GM19351 (cell line): ENCODE measurements around the gene ADIPOR2.
"Not testable (repeated sequence)": the region's sequence is repeated elsewhere in the genome, so short reads cannot be mapped to it uniquely, and the experiment has no call there.

ENCODE experiments used
- ATAC-seq: cut with Tn5 transposase; IDR thresholded peaks from one replicate; pipeline ENCODE4 v1.9.1; 2021; ENCODE audit warnings: mild to moderate bottlenecking, moderate library complexity; ENCODE audit not compliant: unreplicated experiment

ADIPOR2 gene

GRCh38 chr12:1810201-1810930 lies 119.5 kb downstream of the ADIPOR2 start:
- ATAC-seq = no peak

GRCh38 chr12:1810931-1811280 lies 120.0 kb downstream of the ADIPOR2 start:
- ATAC-seq = no peak

GRCh38 chr12:1811281-1811947 lies 120.5 kb downstream of the ADIPOR2 start:
- ATAC-seq = no peak

- no peak for ATAC-seq
Measured at GRCh38 chr12:1811948-1812291, 121.0 kb downstream of the ADIPOR2 start.

- ATAC-seq = no peak
Measured at GRCh38 chr12:1812650-1813302, 121.9 kb downstream of the ADIPOR2 start.

GRCh38 chr12:1814266-1814665 lies 123.4 kb downstream of the ADIPOR2 start:
- ATAC-seq = no peak

- ATAC-seq = no peak
Measured at GRCh38 chr12:1815108-1815507, 124.2 kb downstream of the ADIPOR2 start.

- no peak for ATAC-seq
Measured at GRCh38 chr12:1815814-1816729, 125.2 kb downstream of the ADIPOR2 start.

GRCh38 chr12:1816730-1817348 lies 126.0 kb downstream of the ADIPOR2 start:
- ATAC-seq = no peak

GRCh38 chr12:1817928-1818327 lies 127.1 kb downstream of the ADIPOR2 start:
- not testable (repeated sequence) for ATAC-seq

GRCh38 chr12:1819050-1819449 lies 128.2 kb downstream of the ADIPOR2 start:
- no peak for ATAC-seq

- no peak for ATAC-seq
Measured at GRCh38 chr12:1819571-1819970, 128.7 kb downstream of the ADIPOR2 start.

- ATAC-seq = no peak
Measured at GRCh38 chr12:1820191-1820895, 129.5 kb downstream of the ADIPOR2 start, which contains the start of gene LRTM2. Gene LRTM2 (plus strand): TSS chr12:1820565. CDS start chr12:1828149, 7,584 bp downstream.

GRCh38 chr12:1820896-1821291 lies 130.0 kb downstream of the ADIPOR2 start:
- no peak for ATAC-seq

GRCh38 chr12:1821805-1822204 lies 130.9 kb downstream of the ADIPOR2 start:
- no peak for ATAC-seq

- no peak for ATAC-seq
Measured at GRCh38 chr12:1822699-1823098, 131.8 kb downstream of the ADIPOR2 start.

- ATAC-seq = no peak
Measured at GRCh38 chr12:1823237-1823636, 132.4 kb downstream of the ADIPOR2 start.

- no peak for ATAC-seq
Measured at GRCh38 chr12:1825382-1826102, 134.7 kb downstream of the ADIPOR2 start.

GRCh38 chr12:1826401-1826800 lies 135.5 kb downstream of the ADIPOR2 start:
- ATAC-seq = no peak
